H9 (cell line): Measurements from ENCODE around the gene DNAJB5. TPM values are rescaled to one million over a fixed set of nuclear protein-coding genes. Genes with fewer than 3 reads are reported as not detected.

ENCODE experiments used
- DNase-seq: peaks from one replicate; pipeline ENCODE4 v3.0.0-alpha.2; 2017
- H2AFZ ChIP-seq: one replicate; pipeline ENCODE4 v1.6.1; 2013; ENCODE audit warnings: mild to moderate bottlenecking, low read length, control low read depth, moderate library complexity
- H2AK5ac ChIP-seq: 2 replicates; pipeline ENCODE4 v1.6.1; 2013; ENCODE audit warnings: low read length, control low read depth, mixed read lengths; ENCODE audit not compliant: insufficient read length
- H2BK120ac ChIP-seq: one replicate; pipeline ENCODE4 v1.6.1; 2013; ENCODE audit warnings: low read depth, mild to moderate bottlenecking, low read length, control low read depth, inconsistent platforms; ENCODE audit not compliant: poor library complexity, severe bottlenecking
- H2BK12ac ChIP-seq: 2 replicates; pipeline ENCODE4 v1.6.1; 2013; ENCODE audit warnings: low read length, control low read depth, mixed read lengths, low read depth; ENCODE audit not compliant: insufficient read length
- H2BK15ac ChIP-seq: 2 replicates; pipeline ENCODE4 v1.6.1; 2013; ENCODE audit warnings: low read depth, low read length, control low read depth
- H2BK20ac ChIP-seq: one replicate; pipeline ENCODE4 v1.6.1; 2013; ENCODE audit warnings: low read depth, mild to moderate bottlenecking, low read length, control low read depth, inconsistent platforms; ENCODE audit not compliant: poor library complexity, severe bottlenecking
- H2BK5ac ChIP-seq: 2 replicates; pipeline ENCODE4 v1.6.1; 2013; ENCODE audit warnings: low read length, control low read depth, mixed read lengths; ENCODE audit not compliant: insufficient read length
- H3K14ac ChIP-seq: 2 replicates; pipeline ENCODE4 v1.6.1; 2013; ENCODE audit warnings: low read length, control low read depth; ENCODE audit not compliant: insufficient read depth
- H3K18ac ChIP-seq: 2 replicates; pipeline ENCODE4 v1.6.1; 2013; ENCODE audit warnings: low read depth, mild to moderate bottlenecking, mixed read lengths, low read length, control low read depth; ENCODE audit not compliant: insufficient read length
- H3K23ac ChIP-seq: 2 replicates; pipeline ENCODE4 v1.6.1; 2013; ENCODE audit warnings: low read length, control low read depth, mixed read lengths, low read depth; ENCODE audit not compliant: insufficient read length
- H3K23me2 ChIP-seq: 2 replicates; pipeline ENCODE4 v1.6.1; 2013; ENCODE audit warnings: low read depth, mild to moderate bottlenecking, mixed read lengths, low read length, control low read depth; ENCODE audit not compliant: insufficient read length, poor library complexity, severe bottlenecking
- H3K27ac ChIP-seq: 2 replicates; pipeline ENCODE4 v1.5.1; 2013; ENCODE audit warnings: low read length, control low read depth, mixed read lengths, low read depth; ENCODE audit not compliant: insufficient read length
- H3K27me3 ChIP-seq: 2 replicates; pipeline ENCODE4 v1.6.1; 2013; ENCODE audit warnings: low read length, control low read depth, inconsistent platforms; ENCODE audit not compliant: insufficient read depth
- H3K4ac ChIP-seq: 2 replicates; pipeline ENCODE4 v1.6.1; 2013; ENCODE audit warnings: low read depth, mild to moderate bottlenecking, control low read depth, inconsistent platforms, low read length, moderate library complexity
- H3K4me1 ChIP-seq: 2 replicates; pipeline ENCODE4 v1.6.1; 2013; ENCODE audit warnings: low read length, control low read depth, inconsistent platforms; ENCODE audit not compliant: insufficient read depth
- H3K4me2 ChIP-seq: 2 replicates; pipeline ENCODE4 v1.6.1; 2013; ENCODE audit warnings: low read length, control low read depth, mixed read lengths; ENCODE audit not compliant: insufficient read length, insufficient read depth
- H3K56ac ChIP-seq: 2 replicates; pipeline ENCODE4 v1.6.1; 2013; ENCODE audit warnings: low read depth, mild to moderate bottlenecking, mixed read lengths, low read length, control low read depth; ENCODE audit not compliant: insufficient read length
- H3K79me1 ChIP-seq: 2 replicates; pipeline ENCODE4 v1.6.1; 2013; ENCODE audit warnings: low read depth, mild to moderate bottlenecking, moderate library complexity, low read length, control low read depth, inconsistent platforms; ENCODE audit not compliant: insufficient read depth, poor library complexity, severe bottlenecking
- H3K79me2 ChIP-seq: 2 replicates; pipeline ENCODE4 v1.6.1; 2013; ENCODE audit warnings: low read length, control low read depth, inconsistent platforms; ENCODE audit not compliant: insufficient read depth
- H3K9ac ChIP-seq: 2 replicates; pipeline ENCODE4 v1.6.1; 2013; ENCODE audit warnings: low read length, control low read depth, mixed read lengths; ENCODE audit not compliant: insufficient read length; ENCODE audit errors: extremely low read depth
- H3K9me3 ChIP-seq: one replicate; pipeline ENCODE4 v1.6.1; 2013; ENCODE audit warnings: low read depth, low read length, inconsistent platforms; ENCODE audit not compliant: control insufficient read depth
- H3T11ph ChIP-seq: one replicate; pipeline ENCODE4 v1.6.1; 2013; ENCODE audit warnings: mild to moderate bottlenecking, low read length, control low read depth, inconsistent platforms
- H4K20me1 ChIP-seq: one replicate; pipeline ENCODE4 v1.6.1; 2013; ENCODE audit not compliant: control insufficient read depth, insufficient read length, insufficient read depth
- H4K5ac ChIP-seq: 2 replicates; pipeline ENCODE4 v1.6.1; 2013; ENCODE audit warnings: low read depth, mild to moderate bottlenecking, mixed read lengths, low read length, control low read depth; ENCODE audit not compliant: insufficient read length
- H4K8ac ChIP-seq: replicated peaks from 2 replicates; pipeline ENCODE4 v1.6.1; 2013; ENCODE audit warnings: low read length, control low read depth, mixed read lengths, low read depth; ENCODE audit not compliant: insufficient read length
- H4K91ac ChIP-seq: 2 replicates; pipeline ENCODE4 v1.6.1; 2013; ENCODE audit warnings: low read depth, mild to moderate bottlenecking, moderate library complexity, mixed read lengths, low read length, control low read depth; ENCODE audit not compliant: insufficient read length
- H3K27ac Mint-ChIP-seq, 3 experiments: 2 replicates in 2 of 3; 3 replicates in 1 of 3; pipeline ENCODE4 v1.8.0; 2020 to 2021; ENCODE audit warnings: mixed read lengths in 3 of 3, mild to moderate bottlenecking in 1 of 3, moderate library complexity in 1 of 3
- H3K27me3 Mint-ChIP-seq: 2 replicates; pipeline ENCODE4 v1.8.0; 2021; ENCODE audit warnings: low read depth, mild to moderate bottlenecking, moderate library complexity, mixed read lengths
- H3K36me3 Mint-ChIP-seq, 3 experiments: 2 replicates in 2 of 3; 3 replicates in 1 of 3; pipeline ENCODE4 v1.8.0; 2020 to 2021; ENCODE audit warnings: low read depth in 3 of 3, mixed read lengths in 3 of 3; ENCODE audit not compliant: insufficient read depth in 1 of 3
- H3K4me1 Mint-ChIP-seq, 2 experiments: 2 replicates each; pipeline ENCODE4 v1.8.0; 2020; ENCODE audit warnings: mixed read lengths in 2 of 2
- H3K4me3 Mint-ChIP-seq, 2 experiments: 2 replicates in 1 of 2; 3 replicates in 1 of 2; pipeline ENCODE4 v1.8.0; 2020 to 2021; ENCODE audit warnings: mild to moderate bottlenecking in 2 of 2, mixed read lengths in 2 of 2, moderate library complexity in 1 of 2
- H3K9me3 Mint-ChIP-seq, 2 experiments: 2 replicates in 1 of 2; 3 replicates in 1 of 2; pipeline ENCODE4 v1.8.0; 2020; ENCODE audit warnings: mild to moderate bottlenecking in 2 of 2, mixed read lengths in 2 of 2, moderate library complexity in 1 of 2
- WGBS: extraction: QIAGEN DNeasy Blood & Tissue Kit; methylation state at CpG from one replicate; pipeline ENCODE4 v1.1.7; 2013; ENCODE audit warnings: missing lambda C conversion rate, low lambda C conversion rate, mixed read lengths; ENCODE audit not compliant: insufficient read length; ENCODE audit errors: extremely low coverage; 5-methylcytosine and 5-hydroxymethylcytosine counted together
- total RNA-seq: library from RNA; stranded (reverse); gene quantifications from 2 replicates; pipeline ENCODE4 v1.2.1, GENCODE V29; 2021
- TF ChIP-seq, protein P1 (sequence below): fragments of 200-600 bp; sonication (generic); conservative IDR thresholded peaks from 3 replicates; pipeline ENCODE4 v1.8.0; 2021; ENCODE audit warnings: antibody characterized with exemption, mild to moderate bottlenecking

The DNAJB5 gene
- total RNA-seq, 1 experiment from 2014 or later: 38.9 TPM

DNA sequence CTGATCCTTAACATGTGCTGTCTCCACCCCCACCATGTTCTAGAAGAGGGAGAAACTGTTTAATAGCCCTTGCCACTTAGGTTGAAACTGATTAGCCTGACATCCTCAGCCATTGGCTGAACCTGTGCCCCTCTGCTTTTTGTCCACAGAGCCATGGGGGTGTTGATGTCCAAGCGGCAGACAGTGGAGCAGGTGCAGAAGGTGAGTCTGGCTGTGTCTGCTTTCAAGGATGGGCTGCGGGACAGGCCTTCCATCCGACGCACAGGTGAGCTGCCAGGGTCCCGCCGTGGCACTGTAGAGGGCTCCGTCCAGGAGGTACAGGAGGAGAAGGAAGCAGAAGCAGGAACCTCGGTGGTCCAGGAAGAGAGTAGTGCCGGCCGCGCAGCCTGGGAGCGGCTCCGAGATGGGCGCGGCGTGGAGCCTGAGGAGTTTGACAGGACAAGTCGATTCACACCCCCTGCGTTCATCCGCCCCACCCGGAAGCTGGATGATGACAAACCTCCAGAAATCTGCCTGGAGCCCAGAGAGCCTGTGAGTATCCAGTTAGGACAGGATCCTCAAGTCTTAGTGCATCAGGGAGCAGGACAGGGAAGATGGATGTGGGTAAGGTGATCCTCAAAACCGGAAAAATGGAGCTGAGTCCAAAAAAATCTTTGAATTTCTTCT lies 18.3 kb upstream of the DNAJB5 start:
- H2AFZ ChIP-seq: no peak overlapping the region
- H3K23ac ChIP-seq: no peak overlapping the region
- no peaks in the 10 kb centered on the region for H3K23me2 ChIP-seq
- no peaks in the 10 kb centered on the region for H3K36me3 Mint-ChIP-seq
- H2BK5ac ChIP-seq: no peak overlapping the region
- H4K91ac ChIP-seq: no peak overlapping the region
- no peak overlapping the region for H3K4me2 ChIP-seq
- peaks cover 2% of the 10 kb centered on the region; the same call in 1 of the 2 replicates for H3K4me1 ChIP-seq
- H3K56ac ChIP-seq: no peak overlapping the region
- H4K20me1 ChIP-seq: no peaks in the 10 kb centered on the region
- H2BK20ac ChIP-seq: no peak overlapping the region
- H4K8ac ChIP-seq: no peak overlapping the region
- no peak overlapping the region for H2BK15ac ChIP-seq
- no peak overlapping the region for H2BK120ac ChIP-seq
- H3K9me3 Mint-ChIP-seq: no peaks in the 10 kb centered on the region
- H3K9ac ChIP-seq: no peak overlapping the region
- H3K4ac ChIP-seq: no peak overlapping the region
- H3K14ac ChIP-seq: no peak overlapping the region
- H3K4me1 Mint-ChIP-seq: peaks cover 11% of the 10 kb centered on the region in 2 experiments
- no peak overlapping the region for H2BK12ac ChIP-seq
- no CpG with 5 or more reads among the region's 21 CpGs for WGBS
- H3K4me3 Mint-ChIP-seq: no peak overlapping the region; a peak in 1 of 5 replicates
- no peak overlapping the region for H4K5ac ChIP-seq
- no peak for DNase-seq
- H3K9me3 ChIP-seq: no peaks in the 10 kb centered on the region
- H3K79me2 ChIP-seq: no peaks in the 10 kb centered on the region
- peaks cover 8% of the 10 kb centered on the region for H3K27me3 Mint-ChIP-seq
- TF ChIP-seq, protein P1, sequence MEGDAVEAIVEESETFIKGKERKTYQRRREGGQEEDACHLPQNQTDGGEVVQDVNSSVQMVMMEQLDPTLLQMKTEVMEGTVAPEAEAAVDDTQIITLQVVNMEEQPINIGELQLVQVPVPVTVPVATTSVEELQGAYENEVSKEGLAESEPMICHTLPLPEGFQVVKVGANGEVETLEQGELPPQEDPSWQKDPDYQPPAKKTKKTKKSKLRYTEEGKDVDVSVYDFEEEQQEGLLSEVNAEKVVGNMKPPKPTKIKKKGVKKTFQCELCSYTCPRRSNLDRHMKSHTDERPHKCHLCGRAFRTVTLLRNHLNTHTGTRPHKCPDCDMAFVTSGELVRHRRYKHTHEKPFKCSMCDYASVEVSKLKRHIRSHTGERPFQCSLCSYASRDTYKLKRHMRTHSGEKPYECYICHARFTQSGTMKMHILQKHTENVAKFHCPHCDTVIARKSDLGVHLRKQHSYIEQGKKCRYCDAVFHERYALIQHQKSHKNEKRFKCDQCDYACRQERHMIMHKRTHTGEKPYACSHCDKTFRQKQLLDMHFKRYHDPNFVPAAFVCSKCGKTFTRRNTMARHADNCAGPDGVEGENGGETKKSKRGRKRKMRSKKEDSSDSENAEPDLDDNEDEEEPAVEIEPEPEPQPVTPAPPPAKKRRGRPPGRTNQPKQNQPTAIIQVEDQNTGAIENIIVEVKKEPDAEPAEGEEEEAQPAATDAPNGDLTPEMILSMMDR: no peak
- no peaks in the 10 kb centered on the region for H3K27me3 ChIP-seq
- H3T11ph ChIP-seq: no peak overlapping the region
- no peak overlapping the region for H3K18ac ChIP-seq
- H3K79me1 ChIP-seq: no peaks in the 10 kb centered on the region
- H3K27ac Mint-ChIP-seq: peak overlapping the region in 1 of 3 experiments; percentile 38; a peak in 1 of 7 replicates
- H2AK5ac ChIP-seq: no peak overlapping the region
- no peak overlapping the region for H3K27ac ChIP-seq
